ENCODE results near the gene DTD1. TPM values are rescaled to one million over a fixed set of nuclear protein-coding genes. Genes with fewer than 3 reads are reported as not detected.

Gene DTD1
- total RNA-seq, 2 donors from 2014 or later, result 25.3 to 54.3 TPM

- ATAC-seq, result no peak
- Mint-ChIP-seq H3K36me3 (no peaks in the 10 kb centered on the region), H3K9me3 (no peaks in the 10 kb centered on the region), H3K27ac (no peak overlapping the region)
- no peak for DNase-seq (ENCODE audit: low spot score in 2 of 2)
Observed at GRCh38 chr20:18811904-18812303, 224.1 kb downstream of the DTD1 start.

- no peaks in the 10 kb centered on the region for H3K36me3 Mint-ChIP-seq
- ATAC-seq (no peak), DNase-seq (ENCODE audit: low spot score in 2 of 2) (no peak)
- H3K27ac Mint-ChIP-seq, result no peak within 1 kb of the TSS
- H3K9me3 Mint-ChIP-seq, result no peaks in the 10 kb centered on the region
Observed at GRCh38 chr20:18813483-18813882, 225.6 kb downstream of the DTD1 start, which contains the start of gene SCP2D1. TSS of gene SCP2D1 (plus strand) at chr20:18813783. CDS start at chr20:18813816, 33 bp downstream.

- no peak overlapping the region for H3K27ac Mint-ChIP-seq
- DNase-seq (ENCODE audit: low spot score in 2 of 2), result no peak
Observed at GRCh38 chr20:18815194-18815942, 227.5 kb downstream of the DTD1 start.

More at GRCh38 chr20:18815194-18815942, 227.5 kb downstream of the DTD1 start:
- Mint-ChIP-seq H3K36me3 (no peaks in the 10 kb centered on the region), H3K9me3 (no peaks in the 10 kb centered on the region)
- ATAC-seq, result no peak

Other genes with a start within 250 kb of the DTD1 start
- gene DZANK1, start 121.0 kb upstream of the DTD1 start, total RNA-seq, result 1 to 10 TPM; 1.3 to 2.4 TPM
- 1 to 10 TPM; 2.9 to 9.0 TPM for gene POLR3F, start 120.7 kb upstream of the DTD1 start, total RNA-seq
- gene RBBP9, start 90.8 kb upstream of the DTD1 start, total RNA-seq, result 10 to 100 TPM in 1 of 2 donors, 1 to 10 TPM in 1; 7.7 to 23.8 TPM
- 10 to 100 TPM; 92.2 to 97.0 TPM for gene SEC23B, start 80.1 kb upstream of the DTD1 start, total RNA-seq
- gene SMIM26, start 20.6 kb upstream of the DTD1 start, total RNA-seq, result 10 to 100 TPM; 70.3 to 85.5 TPM
- under 1 TPM in 1 of 2 donors, not detected in 1; 0.36 TPM for gene SCP2D1, start 225.7 kb downstream of the DTD1 start, total RNA-seq

All from activated naive CD4-positive, alpha-beta T cell treated with anti-CD3 and anti-CD28 coated beads, Interleukin-2, amount 50 U/mL, for 72 hours (primary cell).